NB4 (cell line): ENCODE data around the gene N4BP2.
A peak's percentile ranks its signal among the peaks of the same experiment; 100 is the strongest.

Source experiments
- CTCF ChIP-seq: IDR thresholded peaks from one replicate; pipeline ENCODE4 v1.5.1; 2012; ENCODE audit warnings: low read depth, low read length
- MAX ChIP-seq: IDR thresholded peaks from 2 replicates; pipeline ENCODE4 v1.6.1; 2011; ENCODE audit warnings: low read depth, low read length

DNA sequence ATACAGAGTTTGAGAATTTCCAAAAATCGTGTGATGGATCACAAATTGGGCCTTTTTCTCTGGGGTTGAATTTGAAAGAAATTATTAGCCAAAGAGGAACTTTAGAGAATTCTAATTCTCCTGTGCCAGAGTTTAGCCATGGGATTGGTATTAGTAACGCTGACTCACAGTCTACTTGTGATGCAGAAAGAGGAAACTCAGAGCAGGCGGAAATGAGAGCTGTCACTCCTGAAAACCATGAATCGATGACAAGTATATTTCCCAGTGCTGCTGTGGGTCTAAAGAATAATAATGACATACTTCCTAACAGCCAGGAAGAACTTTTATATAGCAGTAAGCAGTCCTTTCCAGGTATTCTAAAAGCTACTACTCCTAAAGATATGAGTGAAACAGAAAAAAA, 64.9 kb downstream of the N4BP2 start:
- no peak for TF ChIP-seq CTCF
- 0 out of 2 replicates have a peak, but pooled peaks have one; percentile 13 for TF ChIP-seq MAX
